HG03520 (cell line): Measurements from ENCODE around the gene CMTM8.

Experiments
- ATAC-seq: cut with Tn5 transposase; IDR thresholded peaks from one replicate; pipeline ENCODE4 v1.9.1; 2021; ENCODE audit warnings: mild to moderate bottlenecking, moderate library complexity; ENCODE audit not compliant: unreplicated experiment

Gene CMTM8

GRCh38 chr3:32325927-32326326, 87.4 kb downstream of the CMTM8 start:
- ATAC-seq: no peak

- no peak for ATAC-seq
Measured at GRCh38 chr3:32326795-32327194, 88.3 kb downstream of the CMTM8 start.

- ATAC-seq: no peak
Measured at GRCh38 chr3:32334675-32335074, 96.2 kb downstream of the CMTM8 start.

- no peak for ATAC-seq
Measured at GRCh38 chr3:32335365-32336112, 97.1 kb downstream of the CMTM8 start.

GRCh38 chr3:32336113-32336498, 97.6 kb downstream of the CMTM8 start:
- no peak for ATAC-seq

- ATAC-seq: no peak
Measured at GRCh38 chr3:32337505-32337904, 99.0 kb downstream of the CMTM8 start.

GRCh38 chr3:32340039-32340438, 101.6 kb downstream of the CMTM8 start:
- no peak for ATAC-seq

GRCh38 chr3:32340611-32341365, 102.3 kb downstream of the CMTM8 start:
- no peak for ATAC-seq

- ATAC-seq: no peak
Measured at GRCh38 chr3:32347343-32348125, 109.1 kb downstream of the CMTM8 start.

- ATAC-seq: no peak
Measured at GRCh38 chr3:32349184-32349583, 110.7 kb downstream of the CMTM8 start.

- no peak for ATAC-seq
Measured at GRCh38 chr3:32352563-32352962, 114.1 kb downstream of the CMTM8 start.

- ATAC-seq: no peak
Measured at GRCh38 chr3:32353351-32353750, 114.9 kb downstream of the CMTM8 start.

- no peak for ATAC-seq
Measured at GRCh38 chr3:32354362-32354778, 115.9 kb downstream of the CMTM8 start.

- no peak for ATAC-seq
Measured at GRCh38 chr3:32355751-32356291, 117.3 kb downstream of the CMTM8 start.

GRCh38 chr3:32359766-32360492, 121.4 kb downstream of the CMTM8 start:
- ATAC-seq: no peak

- ATAC-seq: no peak
Measured at GRCh38 chr3:32360493-32360827, 122.0 kb downstream of the CMTM8 start.

GRCh38 chr3:32366638-32367397, 128.3 kb downstream of the CMTM8 start:
- ATAC-seq: peak; percentile 43

GRCh38 chr3:32367442-32367841, 129.0 kb downstream of the CMTM8 start:
- no peak for ATAC-seq

- ATAC-seq: no peak
Measured at GRCh38 chr3:32371461-32372212, 133.2 kb downstream of the CMTM8 start.

GRCh38 chr3:32372213-32372490, 133.7 kb downstream of the CMTM8 start:
- no peak for ATAC-seq
